Neural progenitor cell (in vitro differentiated cells): ENCODE data around the gene ZFAND3. TPM values are rescaled to one million over a fixed set of nuclear protein-coding genes. Genes with fewer than 3 reads are reported as not detected.

Experiments used
- DNase-seq: peaks from one replicate; pipeline ENCODE4 v3.0.0-alpha.2; 2016; ENCODE audit warnings: low spot score
- H2AFZ ChIP-seq: fragments of 200-600 bp; sonication (generic); replicated peaks from 2 replicates; pipeline ENCODE4 v1.6.1; 2016; ENCODE audit warnings: antibody characterized with exemption
- H3F3A ChIP-seq: fragments of 200-600 bp; sonication (generic); 2 replicates; pipeline ENCODE4 v1.6.1; 2016; ENCODE audit warnings: antibody characterized with exemption, low read depth
- H3K27ac ChIP-seq: fragments of 200-600 bp; sonication (generic); 2 replicates; pipeline ENCODE4 v1.5.1; 2016; ENCODE audit warnings: mild to moderate bottlenecking
- H3K27me3 ChIP-seq: fragments of 200-600 bp; sonication (generic); 2 replicates; pipeline ENCODE4 v1.6.1; 2016; ENCODE audit warnings: mild to moderate bottlenecking, moderate library complexity
- H3K36me3 ChIP-seq: fragments of 200-600 bp; sonication (generic); 2 replicates; pipeline ENCODE4 v1.5.1; 2016
- H3K4me1 ChIP-seq: fragments of 200-600 bp; sonication (generic); 2 replicates; pipeline ENCODE4 v1.6.1; 2016; ENCODE audit warnings: mixed run types
- H3K4me2 ChIP-seq: fragments of 200-600 bp; sonication (generic); 2 replicates; pipeline ENCODE4 v1.6.1; 2016
- H3K4me3 ChIP-seq: fragments of 200-600 bp; sonication (generic); 2 replicates; pipeline ENCODE4 v1.5.1; 2016
- H3K79me2 ChIP-seq: fragments of 200-600 bp; sonication (generic); 2 replicates; pipeline ENCODE4 v1.6.1; 2016; ENCODE audit warnings: low read depth
- H3K9ac ChIP-seq: fragments of 200-600 bp; sonication (generic); 2 replicates; pipeline ENCODE4 v1.6.1; 2016
- H3K9me3 ChIP-seq: fragments of 200-600 bp; sonication (generic); 2 replicates; pipeline ENCODE4 v1.5.1; 2016; ENCODE audit warnings: low read depth
- H4K20me1 ChIP-seq: fragments of 200-600 bp; sonication (generic); 2 replicates; pipeline ENCODE4 v1.6.1; 2016; ENCODE audit warnings: low read depth
- H3K27ac Mint-ChIP-seq: 3 replicates; pipeline ENCODE4 v1.8.0; 2021; ENCODE audit warnings: mixed read lengths
- H3K27me3 Mint-ChIP-seq: 2 replicates; pipeline ENCODE4 v1.8.0; 2022; ENCODE audit warnings: low read depth, mild to moderate bottlenecking, inconsistent platforms, moderate library complexity, mixed read lengths; ENCODE audit not compliant: insufficient read depth
- H3K36me3 Mint-ChIP-seq: 3 replicates; pipeline ENCODE4 v1.8.0; 2021; ENCODE audit warnings: mixed read lengths
- H3K4me1 Mint-ChIP-seq: 3 replicates; pipeline ENCODE4 v1.8.0; 2021; ENCODE audit warnings: mixed read lengths
- H3K4me3 Mint-ChIP-seq: 3 replicates; pipeline ENCODE4 v1.8.0; 2021; ENCODE audit warnings: mild to moderate bottlenecking, moderate library complexity, mixed read lengths
- H3K9me3 Mint-ChIP-seq: 3 replicates; pipeline ENCODE4 v1.8.0; 2020; ENCODE audit warnings: mixed read lengths
- CTCF ChIP-seq: fragments of 200-600 bp; sonication (generic); IDR thresholded peaks from 2 replicates; pipeline ENCODE4 v1.5.1; 2017; ENCODE audit warnings: antibody characterized with exemption, mild to moderate bottlenecking
- EZH2 ChIP-seq: fragments of 200-600 bp; sonication (generic); IDR thresholded peaks from 2 replicates; pipeline ENCODE4 v1.6.1; 2017; ENCODE audit warnings: antibody characterized with exemption, mild to moderate bottlenecking, moderate library complexity
- EZH2phosphoT487 ChIP-seq: fragments of 200-600 bp; sonication (generic); IDR thresholded peaks from 2 replicates; pipeline ENCODE4 v1.6.1; 2017; ENCODE audit warnings: antibody characterized with exemption
- total RNA-seq: library from RNA; depleted of rRNA; stranded (reverse); fragments of >200 nt; gene quantifications from 2 replicates; pipeline ENCODE4 v1.2.3, GENCODE V29; 2015; ENCODE audit warnings: low replicate concordance

Gene ZFAND3
- total RNA-seq: 24.3 and 34.6 TPM in 2 replicates

- Histone ChIP-seq H4K20me1 (peaks cover 41% of the 10 kb centered on the region), H3K79me2 (peaks cover 44% of the 10 kb centered on the region), H3F3A (peaks cover 14% of the 10 kb centered on the region), H3K4me2 (peak within 1 kb of the TSS; percentile 97), H3K36me3 (no peaks in the 10 kb centered on the region), H3K4me1 (peaks cover 36% of the 10 kb centered on the region), H2AFZ (peak within 1 kb of the TSS; percentile 92), H3K9ac (peak within 1 kb of the TSS; percentile 79), H3K27me3 (no peaks in the 10 kb centered on the region), H3K9me3 (no peaks in the 10 kb centered on the region), H3K4me3 (peak within 1 kb of the TSS; percentile 77), H3K27ac (peak within 1 kb of the TSS; percentile 98)
- H3K27ac Mint-ChIP-seq: peak within 1 kb of the TSS; percentile 99
- TF ChIP-seq EZH2 (no peak), EZH2phosphoT487 (no peak), CTCF (no peak)
- no peaks in the 10 kb centered on the region for H3K9me3 Mint-ChIP-seq
- peaks cover 5% of the 10 kb centered on the region for H3K27me3 Mint-ChIP-seq
- DNase-seq: peak; percentile 99
- H3K36me3 Mint-ChIP-seq: no peaks in the 10 kb centered on the region
- H3K4me3 Mint-ChIP-seq: peak within 1 kb of the TSS; percentile 97
- H3K4me1 Mint-ChIP-seq: peaks cover 40% of the 10 kb centered on the region
Observed at GRCh38 chr6:37819177-37819801, at the start of gene ZFAND3. TSS of gene ZFAND3 (plus strand) at chr6:37819727. CDS start at chr6:37819946, 219 bp downstream.

GRCh38 chr6:37774028-37774680, 45.4 kb upstream of the ZFAND3 start:
- Mint-ChIP-seq H3K4me1 (peaks cover 27% of the 10 kb centered on the region), H3K36me3 (no peaks in the 10 kb centered on the region), H3K27me3 (peaks cover 6% of the 10 kb centered on the region), H3K27ac (no peak overlapping the region), H3K4me3 (no peak overlapping the region), H3K9me3 (peaks cover 11% of the 10 kb centered on the region)
- no peaks in the 10 kb centered on the region for H3K9me3 ChIP-seq
- no peak overlapping the region for H3K4me2 ChIP-seq
- H3F3A ChIP-seq: peaks cover 6% of the 10 kb centered on the region
- no peak for DNase-seq
- peaks cover 7% of the 10 kb centered on the region for H3K4me1 ChIP-seq
- no peak overlapping the region for H2AFZ ChIP-seq
- H4K20me1 ChIP-seq: no peaks in the 10 kb centered on the region
- peaks cover 16% of the 10 kb centered on the region for H3K27me3 ChIP-seq
- no peak overlapping the region for H3K9ac ChIP-seq
- H3K27ac ChIP-seq: no peak overlapping the region
- no peak for TF ChIP-seq CTCF
- no peak for TF ChIP-seq EZH2phosphoT487
- no peak for TF ChIP-seq EZH2
- H3K79me2 ChIP-seq: no peaks in the 10 kb centered on the region
- H3K4me3 ChIP-seq: no peak overlapping the region
- H3K36me3 ChIP-seq: no peaks in the 10 kb centered on the region

- H2AFZ ChIP-seq: no peak overlapping the region
Observed at GRCh38 chr6:37776566-37776965, 43.0 kb upstream of the ZFAND3 start.

More at GRCh38 chr6:37776566-37776965, 43.0 kb upstream of the ZFAND3 start:
- H3K4me3 ChIP-seq: no peak overlapping the region
- no peak overlapping the region for H3K4me2 ChIP-seq
- Mint-ChIP-seq H3K9me3 (peaks cover 9% of the 10 kb centered on the region), H3K27ac (no peak overlapping the region), H3K4me3 (no peak overlapping the region), H3K4me1 (peaks cover 48% of the 10 kb centered on the region), H3K36me3 (no peaks in the 10 kb centered on the region), H3K27me3 (peaks cover 6% of the 10 kb centered on the region)
- no peak overlapping the region for H3K27ac ChIP-seq
- H3F3A ChIP-seq: peaks cover 25% of the 10 kb centered on the region
- DNase-seq: no peak
- no peaks in the 10 kb centered on the region for H4K20me1 ChIP-seq
- H3K79me2 ChIP-seq: no peaks in the 10 kb centered on the region
- no peak for TF ChIP-seq CTCF
- TF ChIP-seq EZH2: no peak
- no peak for TF ChIP-seq EZH2phosphoT487
- H3K4me1 ChIP-seq: peaks cover 17% of the 10 kb centered on the region
- no peak overlapping the region for H3K9ac ChIP-seq
- no peaks in the 10 kb centered on the region for H3K36me3 ChIP-seq
- no peaks in the 10 kb centered on the region for H3K9me3 ChIP-seq
- peaks cover 16% of the 10 kb centered on the region for H3K27me3 ChIP-seq
